NK-92 (cell line): ENCODE measurements around the gene NEDD1.

Experiments used
- DNase-seq: peaks from one replicate; lab custom pipeline; 2025; ENCODE audit not compliant: unreplicated experiment; lab: John Stamatoyannopoulos, UW

NEDD1 gene

DNA sequence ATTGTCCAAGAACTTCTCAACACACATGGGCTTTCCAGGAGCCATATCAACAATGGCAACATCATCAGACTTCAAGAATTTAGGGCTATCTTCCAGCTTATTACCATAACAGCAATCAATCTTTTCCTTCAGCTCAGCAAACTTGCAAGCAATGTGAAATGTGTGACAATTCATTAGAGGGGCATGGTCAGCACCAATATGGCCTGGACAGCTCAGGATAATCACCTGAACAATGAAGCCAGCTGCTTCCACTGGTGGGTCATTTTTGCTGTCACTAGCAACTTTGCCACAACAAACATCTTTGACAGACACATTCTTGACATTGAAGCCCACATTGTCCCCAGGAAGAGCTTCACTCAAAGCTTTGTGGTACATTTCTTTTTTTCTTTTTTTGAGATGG is 5.9 kb upstream of the NEDD1 start:
- DNase-seq, result no peak

- DNase-seq, result no peak
Observed at GRCh38 chr12:96902076-96902475, 5.0 kb upstream of the NEDD1 start.

- DNase-seq, result no peak
Observed at GRCh38 chr12:96906498-96906848, 584 bp upstream of the NEDD1 start.

- DNase-seq, result no peak
Observed at GRCh38 chr12:96907671-96908422, 790 bp downstream of the NEDD1 start.

DNA sequence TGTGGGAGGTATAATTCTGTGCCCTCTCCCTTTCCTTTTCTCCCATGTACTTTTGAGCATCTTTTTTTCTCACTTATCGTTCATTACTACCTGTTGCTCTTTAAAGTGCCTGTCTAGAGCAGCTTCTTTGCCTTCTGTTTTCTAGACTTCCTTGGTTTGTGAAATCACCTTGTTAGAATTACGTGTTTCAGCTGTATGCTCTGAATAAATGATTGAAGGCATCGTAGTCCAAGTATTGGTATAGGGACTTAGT is 1.3 kb downstream of the NEDD1 start:
- no peak for DNase-seq

DNA sequence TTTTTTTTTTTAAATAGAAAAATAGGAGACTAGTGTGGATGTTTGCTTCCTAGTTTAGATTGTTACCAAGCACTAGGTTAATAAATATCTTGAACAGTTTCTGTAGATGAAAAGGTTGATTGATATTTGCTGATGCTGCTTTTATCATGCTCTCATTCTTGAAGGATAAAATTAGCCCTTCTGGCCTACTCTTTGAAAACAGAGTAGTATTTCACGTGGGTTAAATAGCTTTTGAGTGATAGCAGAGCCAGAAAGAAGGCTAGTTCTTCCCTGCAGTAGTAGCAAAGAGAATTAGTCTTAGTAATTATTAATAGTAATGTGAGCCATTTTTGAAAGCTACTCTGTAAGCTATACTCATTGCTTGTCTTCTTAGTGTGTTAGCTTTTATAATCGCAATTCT is 5.2 kb downstream of the NEDD1 start:
- DNase-seq, result no peak

DNA sequence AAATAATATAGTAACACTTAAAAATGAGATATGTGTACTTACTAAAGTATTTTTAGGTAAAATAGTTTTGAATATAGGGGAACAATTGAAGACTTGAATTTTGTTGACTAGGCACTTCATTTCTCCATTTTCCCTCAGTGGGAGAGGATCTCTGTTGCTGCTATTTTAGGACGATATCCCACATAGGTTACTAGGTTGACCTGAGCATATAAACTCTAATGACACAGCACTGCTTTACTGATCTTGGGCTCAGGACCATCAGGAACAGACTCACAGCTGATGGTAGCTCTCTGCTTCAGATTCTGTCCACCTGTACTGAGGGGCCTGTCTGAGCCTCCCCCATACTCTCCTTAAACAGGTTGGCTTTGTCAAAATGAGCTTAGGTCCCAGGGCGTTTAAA is 5.9 kb downstream of the NEDD1 start:
- DNase-seq, result no peak

DNA sequence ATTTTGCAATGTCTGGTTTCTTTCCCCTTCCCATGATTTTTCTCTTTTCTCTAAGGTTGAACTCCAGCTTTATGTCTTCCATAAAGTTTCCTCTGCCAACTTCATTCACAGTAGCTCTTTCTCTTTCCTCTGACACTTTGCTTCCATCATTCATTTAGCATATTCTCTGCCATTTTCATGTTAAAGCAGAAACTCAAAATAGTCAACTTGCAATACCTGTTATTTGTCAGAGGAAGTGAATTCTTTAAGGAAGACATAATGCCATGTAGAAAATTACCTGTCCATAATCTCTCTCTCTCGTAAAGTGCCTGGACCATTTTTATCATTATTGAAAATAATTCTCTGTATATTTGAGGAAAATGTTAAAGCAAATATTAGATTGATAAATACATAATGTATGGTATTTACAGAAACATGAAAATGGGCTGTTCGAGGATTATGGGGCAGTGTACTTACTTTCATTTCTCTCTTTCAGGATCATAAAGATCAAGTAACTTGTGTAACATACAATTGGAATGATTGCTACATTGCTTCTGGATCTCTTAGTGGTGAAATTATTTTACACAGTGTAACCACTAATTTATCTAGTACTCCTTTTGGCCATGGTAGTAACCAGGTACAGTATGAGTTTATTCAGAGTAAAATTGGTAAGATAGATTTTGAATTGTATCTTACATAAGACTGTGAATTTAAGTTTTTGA is 12.6 kb downstream of the NEDD1 start:
- DNase-seq, result no peak

DNA sequence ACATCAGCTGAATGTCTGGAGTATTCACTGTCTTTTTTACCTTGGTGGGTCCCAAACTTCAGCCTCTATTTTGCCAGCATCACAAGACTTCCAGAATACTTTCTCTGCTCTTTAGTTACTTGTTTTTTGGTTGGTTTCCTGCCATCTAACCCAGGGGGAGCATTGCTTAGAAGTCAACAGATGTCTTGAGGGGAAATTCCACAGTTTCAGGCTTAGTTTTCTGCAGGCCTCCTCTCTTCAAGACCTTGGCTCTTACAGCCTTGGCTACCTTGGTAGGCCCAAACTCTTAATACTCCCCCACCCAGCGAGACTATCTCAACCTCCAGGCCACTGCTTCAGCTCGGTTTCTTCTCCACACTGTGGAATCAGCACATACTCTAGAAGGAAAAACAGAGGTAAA is 41.7 kb downstream of the NEDD1 start:
- no peak for DNase-seq

GRCh38 chr12:96979532-96979931 is 72.5 kb downstream of the NEDD1 start:
- no peak for DNase-seq

- DNase-seq, result no peak
Observed at GRCh38 chr12:96980991-96981414, 73.9 kb downstream of the NEDD1 start.

DNA sequence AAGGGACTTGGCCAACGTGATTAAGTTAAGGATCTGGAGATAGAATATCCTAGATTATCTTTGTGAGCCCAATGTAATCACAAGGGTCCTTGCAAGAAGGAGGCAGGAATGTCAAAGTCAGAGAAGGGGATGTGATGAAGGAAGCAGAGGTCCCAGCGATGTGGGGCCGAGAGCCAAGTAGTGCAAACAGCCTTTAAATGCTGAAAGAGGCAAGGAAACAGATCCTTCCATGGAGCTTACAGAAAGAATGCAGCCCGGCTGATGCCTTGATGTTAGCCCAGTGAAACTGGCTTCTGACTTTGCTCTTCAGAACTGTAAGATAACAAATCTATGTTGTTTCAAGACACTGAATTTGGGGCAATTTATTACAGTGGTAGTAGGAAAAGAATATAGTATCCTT is 74.9 kb downstream of the NEDD1 start:
- no peak for DNase-seq

- no peak for DNase-seq
Observed at GRCh38 chr12:96982671-96983070, 75.6 kb downstream of the NEDD1 start.

DNA sequence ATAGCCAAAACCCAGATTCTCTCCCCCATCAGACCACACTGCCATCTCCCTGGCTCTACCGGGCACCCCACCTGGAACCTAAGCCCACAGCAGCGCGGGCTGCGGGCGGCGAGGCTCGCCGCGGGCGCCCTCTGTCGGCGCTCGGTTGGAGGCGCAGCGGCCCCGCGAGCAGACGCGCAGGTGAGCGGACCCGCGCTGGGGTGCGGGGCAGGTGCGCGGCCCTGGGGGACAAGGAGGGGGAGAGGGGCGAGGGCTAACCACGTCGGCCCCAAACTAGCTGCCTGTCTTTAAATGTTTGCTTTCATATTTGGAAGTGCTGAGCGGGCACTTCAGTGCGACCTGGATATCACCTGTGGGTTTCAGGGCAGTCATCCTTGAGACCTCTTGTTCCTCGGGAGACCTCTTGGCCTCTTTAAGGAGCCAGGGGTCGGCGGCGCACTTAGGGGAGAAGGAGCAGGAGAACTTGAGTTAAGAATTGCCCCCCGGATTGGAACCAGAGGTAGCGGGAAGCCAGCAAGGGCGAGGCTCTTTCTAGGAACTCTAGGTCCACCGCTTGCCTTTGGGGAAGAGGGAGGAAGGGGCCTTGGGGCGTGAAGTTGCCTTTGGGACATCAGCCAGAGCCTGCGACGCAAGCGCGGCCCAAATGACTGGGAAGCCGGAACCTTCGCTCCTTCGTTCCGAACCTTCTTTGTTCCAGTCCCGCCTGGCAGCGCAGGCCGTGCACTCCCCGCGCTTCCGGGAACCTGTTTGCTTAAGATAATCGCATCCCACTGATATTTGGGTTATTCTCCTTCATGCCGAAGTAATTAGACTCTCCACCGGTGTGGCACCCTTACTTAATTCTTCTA is 78.7 kb downstream of the NEDD1 start:
- no peak for DNase-seq

DNA sequence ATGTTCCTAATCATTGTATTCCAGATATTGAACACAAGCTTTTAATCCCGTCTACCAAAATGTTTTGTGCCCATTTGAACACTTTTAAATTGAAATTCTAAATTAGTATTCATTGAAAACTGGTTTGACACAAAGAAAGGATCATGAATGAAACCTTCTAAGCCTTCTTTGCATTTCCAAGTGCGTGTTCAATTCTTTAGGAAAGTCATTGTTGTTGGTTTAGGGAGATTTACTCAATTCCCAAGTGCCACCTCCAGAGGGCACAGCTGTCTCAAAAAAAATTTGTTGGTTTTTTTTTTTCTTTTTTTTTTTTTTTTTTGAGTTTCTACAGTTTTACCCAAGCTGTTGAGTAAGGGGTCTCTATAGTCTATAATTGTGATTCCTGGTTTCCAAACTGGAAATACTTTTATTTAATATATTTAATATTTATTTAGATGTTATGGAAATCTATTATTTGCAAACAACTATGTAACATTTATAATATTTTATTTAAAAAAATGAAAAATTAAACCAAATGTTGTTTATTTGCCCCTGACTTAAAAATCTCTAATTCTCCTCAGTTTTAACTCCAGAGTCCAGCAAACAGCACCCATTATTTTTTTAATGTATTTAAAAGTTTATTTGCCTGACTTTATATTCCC is 79.9 kb downstream of the NEDD1 start:
- DNase-seq, result no peak

- DNase-seq, result no peak
Observed at GRCh38 chr12:96988919-96989318, 81.9 kb downstream of the NEDD1 start.

DNA sequence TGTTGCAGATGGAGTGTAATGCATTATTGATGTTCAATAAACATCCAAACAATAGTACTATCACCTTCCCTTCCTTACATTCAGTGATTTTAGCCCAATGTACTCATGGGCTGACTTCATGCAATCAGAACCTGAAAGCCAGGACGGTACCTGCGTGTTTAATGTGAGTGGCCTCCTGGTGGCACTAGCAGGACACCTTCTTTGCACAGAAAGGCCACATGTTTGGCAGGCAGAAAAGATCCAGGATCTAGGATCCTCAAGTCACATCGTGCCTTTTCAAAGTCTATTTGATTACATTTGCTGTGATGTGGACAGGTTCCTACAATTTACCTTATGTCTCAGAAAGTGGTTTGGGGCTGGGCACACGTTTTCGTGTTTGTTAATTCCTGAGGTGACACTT is 82.9 kb downstream of the NEDD1 start:
- DNase-seq, result no peak

DNA sequence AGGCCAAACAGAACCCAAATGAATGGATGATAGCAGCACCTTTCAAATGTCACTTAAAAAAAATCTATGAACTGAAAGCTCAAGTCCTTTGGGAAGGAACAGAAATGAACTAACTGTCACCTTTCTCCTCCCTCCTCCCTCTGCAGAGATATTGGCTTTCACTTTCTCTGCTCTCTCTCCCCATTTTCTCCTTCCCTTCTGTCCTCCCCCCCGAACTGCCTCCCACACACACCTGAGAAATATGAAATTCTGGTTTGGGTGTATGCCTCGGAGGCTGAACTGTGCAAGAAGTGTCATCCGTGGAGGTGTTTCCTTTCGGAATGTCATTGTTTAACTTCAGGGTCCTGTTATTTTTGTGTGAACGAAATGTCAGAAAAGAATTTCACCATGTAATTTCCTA is 87.8 kb downstream of the NEDD1 start:
- DNase-seq, result no peak

DNA sequence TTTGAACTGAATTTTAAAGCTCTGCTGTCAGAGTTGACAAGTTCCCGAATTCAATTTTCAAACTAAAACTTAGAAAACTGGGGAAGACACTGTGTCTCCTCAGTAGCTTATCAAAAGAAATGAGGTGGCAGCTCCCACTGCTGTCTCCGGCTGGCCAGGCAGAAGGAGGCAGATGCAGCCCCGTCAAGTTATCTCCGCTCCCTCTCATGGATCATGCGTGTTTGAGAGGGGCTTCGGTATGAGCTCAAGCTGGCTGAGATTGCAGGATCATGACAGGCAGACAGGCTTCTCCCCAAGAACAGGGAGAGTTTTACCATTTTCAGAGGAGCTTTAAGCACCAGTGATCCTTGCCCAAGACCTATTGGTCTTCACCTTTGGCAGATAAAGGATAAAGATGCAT is 88.8 kb downstream of the NEDD1 start:
- no peak for DNase-seq

- DNase-seq, result no peak
Observed at GRCh38 chr12:96997797-96998484, 90.9 kb downstream of the NEDD1 start.

- no peak for DNase-seq
Observed at GRCh38 chr12:97003276-97003675, 96.2 kb downstream of the NEDD1 start.
